HepG2 (cell line): ENCODE measurements around the gene DNASE1L2. TPM values are rescaled to one million over a fixed set of nuclear protein-coding genes. Genes with fewer than 3 reads are reported as not detected.

Experiments used
- ATAC-seq: fragments of 200-7000 bp; cut with Tn5 transposase; 3 replicates; pipeline ENCODE4 v1.9.1; 2020; ENCODE audit warnings: mild to moderate bottlenecking, moderate library complexity
- BruUV-seq: library from RNA; stranded (reverse); fragments of 400-500 nt; replicated peaks from 2 replicates; lab custom pipeline; 2021; lab: Mats Ljungman, UMichigan
- CTCF ChIA-PET: fragments of 300-600 bp; formaldehyde crosslinking; extraction: SDS; loops from one replicate; lab custom pipeline; 2021; ENCODE audit warnings: low total read pairs, inconsistent platforms, low intra/inter-chr PET ratio; lab: Yijun Ruan, JAX
- POLR2A ChIA-PET: fragments of 350-600 bp; sonication (Branson Sonifier 250); formaldehyde crosslinking; loops from one replicate; lab custom pipeline; 2020; ENCODE audit warnings: antibody characterized with exemption, inconsistent platforms; lab: Yijun Ruan, JAX
- DNase-seq: peaks from one replicate; pipeline ENCODE4 v3.0.0-alpha.2; 2015; ENCODE audit warnings: low spot score
- FAIRE-seq: peaks from 3 replicates; lab custom pipeline; 2011; peaks lifted over from hg19 to GRCh38; lab: Jason Lieb, UNC
- H2AFZ ChIP-seq: one replicate; pipeline ENCODE4 v1.6.1; 2011; ENCODE audit warnings: low read length, inconsistent platforms
- H3K27ac ChIP-seq: fragments of 300-600 bp; 3 replicates; pipeline ENCODE4 v1.8.0; 2011; ENCODE audit warnings: mixed run types, mild to moderate bottlenecking, mixed read lengths, low read length, inconsistent platforms; ENCODE audit not compliant: insufficient read depth; ENCODE audit errors: extremely low read length
- H3K27me3 ChIP-seq, 2 experiments: fragments of 200-600 bp in 1 of 2; 2 replicates in 1 of 2; 3 replicates in 1 of 2; pipeline versions ENCODE4 v1.6.0 to v1.8.0; 2011; ENCODE audit warnings: low read length in 2 of 2, mild to moderate bottlenecking in 2 of 2, moderate library complexity in 2 of 2, inconsistent platforms in 1 of 2; ENCODE audit not compliant: insufficient read depth in 2 of 2, control insufficient read depth in 1 of 2
- H3K36me3 ChIP-seq, 2 experiments: fragments of 200-600 bp in 1 of 2; replicated peaks in 1 of 2; 2 replicates in 1 of 2; 3 replicates in 1 of 2; pipeline versions ENCODE4 v1.5.1 to v1.8.0; 2011; ENCODE audit warnings: low read length in 2 of 2, inconsistent platforms in 1 of 2; ENCODE audit not compliant: insufficient read depth in 2 of 2, control insufficient read depth in 1 of 2
- H3K4me1 ChIP-seq: 2 replicates; pipeline ENCODE4 v1.5.1; 2012; ENCODE audit warnings: low read length, inconsistent platforms; ENCODE audit not compliant: insufficient read depth
- H3K4me2 ChIP-seq: 2 replicates; pipeline ENCODE4 v1.6.0; 2011; ENCODE audit warnings: low read depth, low read length, inconsistent platforms
- H3K4me3 ChIP-seq, 3 experiments: fragments of 200-600 bp in 1 of 3; sonication (generic), shearing (Covaris generic) in 1 of 3; replicated peaks in 1 of 3; 2 replicates each; pipeline ENCODE4 v1.5.1; 2011 to 2016; ENCODE audit warnings: low read length in 3 of 3, inconsistent platforms in 2 of 3, low read depth in 2 of 3, mild to moderate bottlenecking in 2 of 3, control low read depth in 1 of 3, mixed read lengths in 1 of 3; ENCODE audit not compliant: insufficient read depth in 1 of 3
- H3K79me2 ChIP-seq: one replicate; pipeline ENCODE4 v1.6.1; 2011; ENCODE audit warnings: low read length, inconsistent platforms; ENCODE audit not compliant: insufficient read depth
- H3K9ac ChIP-seq: 2 replicates; pipeline ENCODE4 v1.6.0; 2011; ENCODE audit warnings: mild to moderate bottlenecking, low read depth, low read length, inconsistent platforms; ENCODE audit not compliant: insufficient read depth
- H3K9me3 ChIP-seq: 2 replicates; pipeline ENCODE4 v1.5.1; 2012; ENCODE audit warnings: mild to moderate bottlenecking, low read length
- H4K20me1 ChIP-seq: 2 replicates; pipeline ENCODE4 v1.6.0; 2011; ENCODE audit warnings: inconsistent platforms, mild to moderate bottlenecking, low read length, moderate library complexity; ENCODE audit not compliant: insufficient read depth
- AGO2 ChIP-seq: fragments of 200-400 bp; formaldehyde crosslinking; optimal IDR thresholded peaks from 2 replicates; pipeline ENCODE3; 2017; ENCODE audit warnings: mild to moderate bottlenecking, low read depth, low read length, moderate library complexity
- NCOR1 ChIP-seq: fragments of 200-600 bp; sonication (generic); IDR thresholded peaks from 2 replicates; pipeline ENCODE4 v1.7.0; 2017; ENCODE audit warnings: antibody characterized with exemption, low read length, borderline replicate concordance
- RBFOX2 ChIP-seq: fragments of 200-400 bp; formaldehyde crosslinking; IDR thresholded peaks from 2 replicates; pipeline ENCODE4 v1.6.1; 2017; ENCODE audit warnings: low read depth, mild to moderate bottlenecking, low read length
- RXRA ChIP-seq: sonication (generic); formaldehyde crosslinking; IDR thresholded peaks from 2 replicates; pipeline ENCODE4 v1.5.1; 2020; ENCODE audit warnings: missing genetic modification reagents
- WGBS: methylation state at CpG from one replicate; pipeline ENCODE4 v1.1.6; 2017; ENCODE audit warnings: low lambda C conversion rate; 5-methylcytosine and 5-hydroxymethylcytosine counted together
- in situ Hi-C: cut with HindIII; loops from 2 replicates; pipeline ENCODE4 v1.10.0; 2017; ENCODE audit warnings: low pct_unique_long_range_greater_than_20kb; ENCODE audit not compliant: extremely low pct_ligation_motif_present
- intact Hi-C: fragments of 100-400 bp; cut with micrococcal nuclease; formaldehyde crosslinking; loops from one replicate; pipeline ENCODE4 v1.10.0; 2022; ENCODE audit not compliant: unreplicated experiment
- polyA plus RNA-seq, 8 experiments: library from polyadenylated mRNA; depleted of rRNA in 3 of 8; stranded (reverse) in 7 of 8; unstranded in 1 of 8; fragments of >200 nt; fragmentation: Illumina TruSeq in 4 of 8; extraction: Trizol in 4 of 8; gene quantifications; 2 replicates each; pipeline versions ENCODE4 v1.2.1 to v1.2.3, GENCODE V29; 2011 to 2016; ENCODE audit warnings: low read depth in 4 of 8, missing spikeins in 1 of 8, mixed read lengths in 1 of 8; ENCODE audit not compliant: insufficient read depth in 1 of 8
- total RNA-seq, 5 experiments: library from RNA; depleted of rRNA; stranded (reverse); fragments of >200 nt; fragmentation: Illumina TruSeq; extraction: Trizol; gene quantifications; 2 replicates each; pipeline ENCODE4 v1.2.3, GENCODE V29; 2016; ENCODE audit warnings: low read depth in 1 of 5

Gene DNASE1L2
- total and polyA plus RNA-seq, 2 of the 13 experiments (the other 11 are each of a cell fraction or from before 2014, with no cell fraction given): 0.44 to 0.50 TPM

DNA sequence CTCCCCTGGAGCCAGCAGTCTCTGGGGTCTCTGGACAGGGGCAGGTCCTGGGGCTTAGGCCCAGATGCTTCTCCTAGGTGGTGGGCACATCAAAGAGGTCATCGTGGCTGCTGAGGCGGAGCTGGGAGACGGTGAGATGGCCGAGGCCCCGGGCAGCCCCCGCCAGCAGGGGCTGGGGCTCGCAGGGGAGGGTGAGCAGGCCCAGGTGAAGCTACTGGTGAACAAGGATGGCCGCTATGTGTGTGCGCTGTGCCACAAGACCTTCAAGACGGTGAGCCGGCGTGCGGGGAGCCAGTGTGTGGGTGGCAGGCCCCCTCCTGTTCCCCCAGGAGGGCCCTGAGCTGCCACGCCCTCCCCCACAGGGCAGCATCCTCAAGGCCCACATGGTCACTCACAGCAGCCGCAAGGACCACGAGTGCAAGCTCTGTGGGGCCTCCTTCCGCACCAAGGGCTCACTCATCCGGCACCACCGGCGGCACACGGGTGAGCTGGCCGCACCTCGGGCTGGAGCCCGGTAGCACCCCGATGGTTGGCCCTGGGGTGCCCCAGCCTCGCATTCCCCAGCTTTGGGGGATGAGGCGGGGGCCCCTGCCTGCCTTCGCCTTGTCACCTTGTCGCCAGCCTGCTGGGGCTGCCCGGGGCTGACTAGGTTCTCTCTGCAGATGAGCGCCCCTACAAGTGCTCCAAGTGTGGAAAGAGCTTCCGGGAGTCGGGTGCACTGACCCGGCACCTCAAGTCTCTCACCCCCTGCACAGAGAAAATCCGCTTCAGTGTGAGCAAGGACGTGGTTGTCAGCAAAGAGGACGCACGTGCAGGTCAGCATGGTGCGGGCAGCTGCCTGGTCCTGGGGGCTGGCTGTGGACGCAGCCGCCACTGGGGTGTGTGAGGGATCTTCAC, 3.9 kb upstream of the DNASE1L2 start:
- H2AFZ ChIP-seq: no peak overlapping the region
- H3K27me3 ChIP-seq: no peaks in the 10 kb centered on the region
- no peaks in the 10 kb centered on the region for H3K9me3 ChIP-seq
- in situ Hi-C loops (no loop called here), intact Hi-C loops (no loop called here)
- no peak overlapping the region for H3K9ac ChIP-seq
- no peak for DNase-seq
- no peaks in the 10 kb centered on the region for H3K79me2 ChIP-seq
- WGBS: 93% methylated on average over 19 of the region's 41 CpGs
- no peak overlapping the region for H3K4me2 ChIP-seq
- ChIA-PET POLR2A (no interaction called here), CTCF (no interaction called here)
- H3K4me3 ChIP-seq: no peak overlapping the region
- H3K27ac ChIP-seq: no peak overlapping the region
- peaks cover 7% of the 10 kb centered on the region; the same call in 1 of the 2 replicates for H3K4me1 ChIP-seq
- no peaks in the 10 kb centered on the region for H4K20me1 ChIP-seq
- FAIRE-seq: no peak
- TF ChIP-seq AGO2 (peak; percentile 76), RBFOX2 (peak; percentile 46; the same call in 1 of the 2 replicates), RXRA (CRISPR knock-in tag) (no peak)
- no TSS peak for BruUV-seq
- no peak for ATAC-seq
- peaks cover 23 to 43% of the 10 kb centered on the region in 2 experiments; a peak in 4 of 5 replicates for H3K36me3 ChIP-seq

DNA sequence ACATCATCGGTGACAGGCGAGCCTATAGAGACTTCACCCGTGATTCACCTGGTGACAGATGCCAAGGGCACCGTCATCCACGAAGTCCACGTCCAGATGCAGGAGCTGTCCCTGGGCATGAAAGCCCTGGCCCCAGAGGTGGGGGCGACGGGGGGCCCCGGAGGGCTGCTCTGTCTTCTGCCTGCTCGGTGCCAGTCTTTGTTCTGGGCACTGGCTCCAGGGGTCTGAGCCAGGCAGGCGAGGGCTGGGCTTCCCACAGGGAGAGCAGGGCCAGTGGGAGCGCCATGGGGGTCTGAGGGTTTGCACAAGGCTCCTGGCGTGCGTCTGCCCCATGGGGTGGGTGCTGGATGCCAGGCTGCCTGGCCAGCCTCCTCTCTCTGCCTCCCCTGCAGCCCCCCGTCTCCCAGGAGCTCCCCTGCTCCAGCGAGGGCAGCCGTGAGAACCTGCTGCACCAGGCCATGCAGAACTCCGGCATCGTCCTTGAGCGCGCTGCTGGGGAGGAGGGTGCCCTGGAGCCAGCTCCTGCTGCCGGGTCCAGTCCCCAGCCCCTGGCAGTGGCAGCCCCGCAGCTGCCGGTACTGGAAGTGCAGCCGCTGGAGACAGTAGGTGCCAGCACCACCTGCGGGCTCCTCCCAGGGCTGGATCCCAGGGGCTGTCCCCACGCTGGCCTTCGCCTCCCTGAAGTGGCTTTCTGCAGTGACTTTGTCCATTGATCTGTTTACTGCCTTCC, 3.0 kb upstream of the DNASE1L2 start:
- BruUV-seq: no TSS peak
- ChIA-PET CTCF (no interaction called here), POLR2A (no interaction called here)
- in situ Hi-C loops: no loop called here
- no peak overlapping the region for H3K9ac ChIP-seq
- no peaks in the 10 kb centered on the region for H3K27me3 ChIP-seq
- H3K4me1 ChIP-seq: peaks cover 16% of the 10 kb centered on the region
- no peak for DNase-seq
- no peak for ATAC-seq
- no peak overlapping the region for H3K4me2 ChIP-seq
- TF ChIP-seq NCOR1: no peak
- peak; percentile 61 for TF ChIP-seq AGO2
- TF ChIP-seq, all 625 proteins: peak for 1
- Histone ChIP-seq H3K36me3 (peaks cover 22 to 39% of the 10 kb centered on the region in 2 experiments; a peak in 4 of 5 replicates), H3K9me3 (no peaks in the 10 kb centered on the region), H3K27ac (no peak overlapping the region), H4K20me1 (0 out of 2 replicates have a peak, but pooled peaks cover 2% of the 10 kb centered on the region), H2AFZ (no peak overlapping the region), H3K79me2 (no peaks in the 10 kb centered on the region), H3K4me3 (no peak overlapping the region)
- intact Hi-C loops: no loop called here
- FAIRE-seq: no peak
- 93% methylated on average over 6 of the region's 28 CpGs for WGBS
